Right lobe of liver (tissue), 6 donors: ENCODE measurements around the gene NUP210L. TPM values are rescaled to one million over a fixed set of nuclear protein-coding genes. Genes with fewer than 3 reads are reported as not detected.
"Not testable (repeated sequence)": the region's sequence is repeated elsewhere in the genome, so short reads cannot be mapped to it uniquely, and the experiment has no call there.

Source experiments
- ATAC-seq, 4 donors: fragments of 200-7000 bp; cut with Tn5 transposase; one replicate each; pipeline ENCODE4 v1.9.1; 2020; ENCODE audit warnings: mild to moderate bottlenecking in 4 of 4, moderate library complexity in 4 of 4
- DNase-seq, 3 donors: peaks; one replicate each; pipeline ENCODE4 v3.0.0-alpha.2; 2020
- H3K27ac ChIP-seq, 3 donors: fragments of 200-600 bp; one replicate each; pipeline ENCODE4 v1.8.0; 2022
- H3K27me3 ChIP-seq, 2 donors: fragments of 200-600 bp; one replicate each; pipeline ENCODE4 v1.8.0; 2022
- H3K36me3 ChIP-seq, 4 donors: fragments of 200-600 bp; sonication (generic) in 1 of 4; one replicate each; pipeline versions ENCODE4 v1.5.1 to v1.8.0; 2017 to 2022; ENCODE audit warnings: control low read depth in 1 of 4
- H3K4me1 ChIP-seq, 4 donors: fragments of 200-600 bp; sonication (generic) in 1 of 4; one replicate each; pipeline versions ENCODE4 v1.5.1 to v1.8.0; 2017 to 2022; ENCODE audit warnings: control low read depth in 1 of 4
- H3K4me3 ChIP-seq, 3 donors: fragments of 200-600 bp; one replicate each; pipeline ENCODE4 v1.8.0; 2022
- H3K9me3 ChIP-seq, 4 donors: fragments of 200-600 bp; sonication (generic) in 1 of 4; one replicate each; pipeline versions ENCODE4 v1.5.1 to v1.8.0; 2017 to 2022; ENCODE audit warnings: control low read depth in 1 of 4
- POLR2A ChIP-seq: fragments of 450-650 bp; IDR thresholded peaks from one replicate; pipeline ENCODE4 v1.6.1; 2017; ENCODE audit warnings: antibody characterized with exemption, mild to moderate bottlenecking
- WGBS: methylation state at CpG from one replicate; pipeline ENCODE4 v1.1.6; 2018; ENCODE audit warnings: low coverage, low lambda C conversion rate; ENCODE audit not compliant: insufficient coverage; ENCODE audit errors: missing lambda C conversion rate; 5-methylcytosine and 5-hydroxymethylcytosine counted together
- intact Hi-C, 2 donors: fragments of 100-400 bp; cut with DNase I; formaldehyde crosslinking; loops; one replicate each; pipeline versions ENCODE4 v1.11.2 to v1.14.1; 2022
- total RNA-seq, 6 experiments: library from RNA; depleted of rRNA in 2 of 6; stranded (reverse); fragments of >200 nt in 2 of 6; fragmentation: NEBNext Ultra II Directional in 3 of 6; extraction: Animal tissue kit (Norgen Biotek cat#: 25700) in 3 of 6; gene quantifications; one replicate each; pipeline versions ENCODE4 v1.1.0 to v1.2.4, GENCODE V29; 2016 to 2023
- TF ChIP-seq, protein P1 (sequence below), 4 donors: fragments of 200-600 bp in 3 of 4; fragments of 450-650 bp in 1 of 4; IDR thresholded peaks; one replicate each; pipeline versions ENCODE4 v1.5.1 to v1.8.0; 2016 to 2022; ENCODE audit warnings: antibody characterized with exemption in 4 of 4, mild to moderate bottlenecking in 2 of 4
- donor health status: DM: no; HTN: yes; CAD: no.
- donor health status: DM: no; HTN: no; CAD: no.
- donor health status: DM: no; HTN: no; CAD: no.
- donor health status: DM: no; HTN: yes; CAD: no.
- donor health status: DM: no; HTN: yes; CAD: no.

Gene NUP210L
- total RNA-seq, 6 experiments from 2014 or later, result 0.14 TPM; not detected in 5

GRCh38 chr1:154129391-154129970 lies 25.4 kb downstream of the NUP210L start:
- DNase-seq (no peak), ATAC-seq (no peak)
- Histone ChIP-seq H3K9me3 (no peaks in the 10 kb centered on the region), H3K4me1 (no peaks in the 10 kb centered on the region), H3K27me3 (no peaks in the 10 kb centered on the region), H3K27ac (no peak overlapping the region), H3K4me3 (no peak overlapping the region), H3K36me3 (no peaks in the 10 kb centered on the region)
- 43% methylated on average over 2 of the region's 2 CpGs for WGBS
- TF ChIP-seq, protein P1, sequence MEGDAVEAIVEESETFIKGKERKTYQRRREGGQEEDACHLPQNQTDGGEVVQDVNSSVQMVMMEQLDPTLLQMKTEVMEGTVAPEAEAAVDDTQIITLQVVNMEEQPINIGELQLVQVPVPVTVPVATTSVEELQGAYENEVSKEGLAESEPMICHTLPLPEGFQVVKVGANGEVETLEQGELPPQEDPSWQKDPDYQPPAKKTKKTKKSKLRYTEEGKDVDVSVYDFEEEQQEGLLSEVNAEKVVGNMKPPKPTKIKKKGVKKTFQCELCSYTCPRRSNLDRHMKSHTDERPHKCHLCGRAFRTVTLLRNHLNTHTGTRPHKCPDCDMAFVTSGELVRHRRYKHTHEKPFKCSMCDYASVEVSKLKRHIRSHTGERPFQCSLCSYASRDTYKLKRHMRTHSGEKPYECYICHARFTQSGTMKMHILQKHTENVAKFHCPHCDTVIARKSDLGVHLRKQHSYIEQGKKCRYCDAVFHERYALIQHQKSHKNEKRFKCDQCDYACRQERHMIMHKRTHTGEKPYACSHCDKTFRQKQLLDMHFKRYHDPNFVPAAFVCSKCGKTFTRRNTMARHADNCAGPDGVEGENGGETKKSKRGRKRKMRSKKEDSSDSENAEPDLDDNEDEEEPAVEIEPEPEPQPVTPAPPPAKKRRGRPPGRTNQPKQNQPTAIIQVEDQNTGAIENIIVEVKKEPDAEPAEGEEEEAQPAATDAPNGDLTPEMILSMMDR (IDR thresholded peaks at IDR 0.05), result no peak
- no peak for TF ChIP-seq POLR2A
- intact Hi-C loops, result no loop called here

- H3K9me3 ChIP-seq, intact Hi-C loops, H3K4me3 ChIP-seq, ATAC-seq, H3K27me3 ChIP-seq, DNase-seq, H3K4me1 ChIP-seq, H3K27ac ChIP-seq, H3K36me3 ChIP-seq: not testable (repeated sequence)
- WGBS, result 94% methylated on average over 3 of the region's 11 CpGs
Observed at GRCh38 chr1:154123205-154123604, 31.7 kb downstream of the NUP210L start.

GRCh38 chr1:154117642-154118041 lies 37.2 kb downstream of the NUP210L start:
- Histone ChIP-seq H3K9me3 (no peaks in the 10 kb centered on the region), H3K4me1 (no peaks in the 10 kb centered on the region), H3K36me3 (no peaks in the 10 kb centered on the region), H3K27me3 (no peaks in the 10 kb centered on the region), H3K27ac (no peak overlapping the region), H3K4me3 (no peak overlapping the region)
- WGBS, result 63% methylated on average over 5 of the region's 5 CpGs
- no peak for DNase-seq
- ATAC-seq, result no peak
- TF ChIP-seq POLR2A, result no peak
- TF ChIP-seq, protein P1 (IDR thresholded peaks at IDR 0.05), result peak in 1 of 4 donors; percentile 6
- intact Hi-C loops, result no loop called here

DNA sequence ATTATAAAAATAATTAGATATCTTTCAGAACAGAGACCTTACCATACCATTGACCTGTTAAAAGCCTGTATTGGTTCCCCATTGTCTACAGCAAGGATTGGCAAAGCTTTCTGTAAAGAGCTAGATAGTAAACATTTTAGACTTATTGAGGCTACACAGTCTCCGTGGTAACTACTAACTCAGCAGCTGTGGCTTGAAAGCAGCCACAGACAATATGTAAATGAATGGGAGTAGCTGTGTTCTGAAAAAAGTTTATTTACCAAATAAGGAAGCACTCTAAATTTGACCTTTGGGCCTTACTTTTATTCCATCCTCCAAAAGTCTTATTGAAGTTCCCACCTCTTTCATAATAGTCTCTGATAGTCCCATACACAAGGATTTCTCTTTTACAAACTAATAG lies 39.7 kb downstream of the NUP210L start:
- no peak overlapping the region for H3K4me3 ChIP-seq
- H3K9me3 ChIP-seq, result no peaks in the 10 kb centered on the region
- ATAC-seq, result peak; percentile 44 to 79 (median 62)
- H3K36me3 ChIP-seq, result no peaks in the 10 kb centered on the region
- no peaks in the 10 kb centered on the region for H3K27me3 ChIP-seq
- WGBS, result 17% methylated on average over 1 of the region's 1 CpG
- no peak overlapping the region for H3K27ac ChIP-seq
- intact Hi-C loops, result no loop called here
- no peak for DNase-seq
- no peaks in the 10 kb centered on the region for H3K4me1 ChIP-seq
- TF ChIP-seq, protein P1 (IDR thresholded peaks at IDR 0.05), result no peak
- no peak for TF ChIP-seq POLR2A

GRCh38 chr1:154104433-154105082 lies 50.3 kb downstream of the NUP210L start:
- H3K4me3 ChIP-seq, result no peak overlapping the region
- no peaks in the 10 kb centered on the region for H3K36me3 ChIP-seq
- ATAC-seq (peak; percentile 19 to 41 (median 26)), DNase-seq (no peak)
- H3K27me3 ChIP-seq, result no peaks in the 10 kb centered on the region
- TF ChIP-seq, protein P1 (IDR thresholded peaks at IDR 0.05), result peak in 2 of 4 donors; percentile 8 to 11
- TF ChIP-seq POLR2A, result no peak
- intact Hi-C loops, result no loop called here
- no peak overlapping the region for H3K27ac ChIP-seq
- 100% methylated on average over 1 of the region's 3 CpGs for whole genome bisulfite sequencing
- H3K9me3 ChIP-seq, result no peaks in the 10 kb centered on the region
- H3K4me1 ChIP-seq, result no peaks in the 10 kb centered on the region

GRCh38 chr1:154100141-154100540 lies 54.7 kb downstream of the NUP210L start:
- 90% methylated on average over 3 of the region's 5 CpGs for WGBS
- H3K27me3 ChIP-seq, H3K27ac ChIP-seq, H3K4me1 ChIP-seq, H3K9me3 ChIP-seq, DNase-seq, H3K36me3 ChIP-seq, ATAC-seq, H3K4me3 ChIP-seq, intact Hi-C loops: not testable (repeated sequence)
